ENCODE measurements around the gene SPSB4.
"Not testable (repeated sequence)": the region's sequence is repeated elsewhere in the genome, so short reads cannot be mapped to it uniquely, and the experiment has no call there.

DNA sequence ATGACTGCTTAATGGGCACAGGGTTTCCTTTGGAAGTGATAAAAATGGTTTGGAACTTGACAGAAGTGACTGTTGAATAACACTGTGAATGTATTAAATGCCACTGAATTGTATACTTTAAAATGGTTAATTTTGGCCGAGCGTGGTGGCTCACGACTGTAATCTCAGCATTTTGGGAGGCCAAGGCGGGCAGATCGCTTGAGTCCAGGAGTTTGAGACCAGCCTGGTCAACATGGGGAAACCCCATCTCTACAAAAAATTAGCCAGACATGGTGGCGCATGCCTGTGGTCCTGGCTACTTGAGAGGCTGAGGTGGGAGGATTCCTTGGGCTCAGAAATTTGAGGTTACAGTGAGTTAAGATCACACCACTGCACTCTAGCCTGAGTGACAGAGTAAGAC is 62.5 kb downstream of the SPSB4 start:
- not testable (repeated sequence) for TF ChIP-seq POLR2A, CTCF (IDR thresholded peaks at IDR 0.05)

Data from uterus (tissue), 2 donors.